ENCODE measurements around the gene BLOC1S1.

Gene BLOC1S1

DNA sequence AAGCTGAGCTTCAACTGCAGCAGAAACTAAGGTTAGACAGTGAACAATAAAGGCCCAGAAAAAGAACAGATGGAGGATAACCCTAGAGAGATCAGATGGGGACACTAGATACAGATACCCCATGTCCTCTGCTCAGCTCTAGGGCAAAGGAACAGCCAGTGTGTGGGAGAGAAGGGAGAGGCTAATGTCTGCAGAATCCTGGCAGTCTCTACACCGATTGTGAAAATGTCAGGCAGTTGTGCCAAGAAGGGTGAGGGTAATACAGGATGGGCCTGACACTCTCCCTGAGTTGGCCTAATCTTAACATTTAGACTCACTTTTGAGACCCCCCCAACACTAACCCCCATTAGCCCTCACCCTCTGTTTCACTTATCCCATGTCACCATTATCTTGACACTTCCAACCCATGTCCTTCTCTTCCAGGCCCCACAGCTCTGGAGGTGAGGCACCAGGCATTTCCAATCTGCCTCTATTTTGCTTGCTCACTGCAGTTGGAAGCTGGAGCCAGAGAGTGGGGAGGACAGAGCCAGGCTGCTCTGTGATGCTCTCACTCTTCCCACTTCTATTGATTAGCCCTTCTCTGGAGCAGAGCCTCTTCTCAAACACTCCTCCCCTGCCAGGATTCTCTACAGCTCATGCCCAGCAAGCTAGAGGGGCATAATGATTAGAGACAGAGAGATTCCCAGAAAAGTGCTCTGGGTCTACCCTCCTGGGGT lies 3.0 kb upstream of the BLOC1S1 start:
- FAIRE-seq: no peak

- FAIRE-seq: no peak
These were observed 2.1 kb upstream of the BLOC1S1 start for GRCh38 chr12:55713721-55714120.

DNA sequence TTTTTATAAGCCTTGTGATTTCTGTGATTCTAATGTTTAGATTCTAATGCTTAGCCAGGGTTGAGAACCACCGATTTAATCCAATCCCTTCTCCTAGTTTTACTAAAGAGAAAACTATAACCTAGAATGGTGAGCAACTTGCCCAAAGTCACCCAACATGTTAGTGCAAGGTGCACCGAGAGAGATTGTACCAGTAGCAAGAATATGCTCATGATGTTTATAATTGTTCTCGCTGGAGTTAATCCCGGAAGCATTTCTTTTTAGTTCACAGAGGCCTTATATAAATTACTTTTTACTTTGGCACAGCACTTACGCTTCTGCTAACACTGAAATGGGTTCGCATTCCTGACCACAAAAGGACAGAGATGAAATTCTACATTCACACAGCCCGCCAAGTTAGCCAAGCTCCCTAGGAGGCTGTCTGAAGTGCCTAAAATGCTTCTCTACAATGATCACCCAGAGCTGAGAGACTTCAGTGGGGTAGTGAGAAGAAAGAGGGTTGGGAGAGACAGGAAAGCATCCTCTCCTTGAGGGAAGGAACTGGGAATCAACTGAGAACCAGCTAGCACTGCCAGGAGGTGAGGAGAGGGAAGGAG lies 579 bp upstream of the BLOC1S1 start:
- FAIRE-seq: no peak

DNA sequence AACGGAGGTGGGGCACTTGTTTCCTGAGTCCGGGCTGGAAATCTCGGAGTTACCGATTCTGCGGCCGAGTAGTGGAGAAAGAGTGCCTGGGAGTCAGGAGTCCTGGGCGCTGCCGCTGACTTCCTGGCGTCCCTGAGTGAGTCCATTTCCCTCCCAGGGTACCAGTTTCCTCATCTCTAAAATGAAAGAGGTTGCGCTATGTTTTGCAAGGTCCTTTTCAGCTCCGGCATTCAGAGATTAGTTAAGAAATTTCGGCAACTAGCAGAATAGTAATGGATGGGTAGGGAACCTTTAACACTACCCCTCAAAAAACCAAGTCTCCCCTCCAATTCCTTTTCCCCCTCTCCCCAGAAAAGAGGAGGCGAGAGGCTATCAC lies 724 bp downstream of the BLOC1S1 start:
- FAIRE-seq: no peak

GRCh38 chr12:55717011-55718007 lies 1.5 kb downstream of the BLOC1S1 start:
- FAIRE-seq: no peak

DNA sequence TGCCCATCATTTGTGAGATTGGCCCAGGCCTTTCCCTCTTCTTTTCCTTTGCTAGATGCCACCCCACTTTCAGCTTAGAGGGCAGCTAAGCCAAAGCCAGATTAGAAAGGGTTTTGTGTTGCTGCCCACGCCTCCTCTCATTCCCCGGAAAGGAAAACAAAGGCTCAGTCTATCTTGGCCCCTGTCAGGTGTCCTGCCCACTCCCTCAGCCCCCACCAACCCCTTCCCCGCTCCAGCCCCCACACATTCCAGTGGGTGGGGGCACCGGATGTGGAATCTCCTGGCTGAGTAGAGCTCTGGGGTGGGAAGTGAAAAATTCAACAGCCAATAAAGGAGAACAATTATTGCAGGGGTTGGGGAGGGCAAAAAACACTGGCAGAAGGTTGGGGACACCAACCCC lies 2.2 kb downstream of the BLOC1S1 start:
- no peak for FAIRE-seq

DNA sequence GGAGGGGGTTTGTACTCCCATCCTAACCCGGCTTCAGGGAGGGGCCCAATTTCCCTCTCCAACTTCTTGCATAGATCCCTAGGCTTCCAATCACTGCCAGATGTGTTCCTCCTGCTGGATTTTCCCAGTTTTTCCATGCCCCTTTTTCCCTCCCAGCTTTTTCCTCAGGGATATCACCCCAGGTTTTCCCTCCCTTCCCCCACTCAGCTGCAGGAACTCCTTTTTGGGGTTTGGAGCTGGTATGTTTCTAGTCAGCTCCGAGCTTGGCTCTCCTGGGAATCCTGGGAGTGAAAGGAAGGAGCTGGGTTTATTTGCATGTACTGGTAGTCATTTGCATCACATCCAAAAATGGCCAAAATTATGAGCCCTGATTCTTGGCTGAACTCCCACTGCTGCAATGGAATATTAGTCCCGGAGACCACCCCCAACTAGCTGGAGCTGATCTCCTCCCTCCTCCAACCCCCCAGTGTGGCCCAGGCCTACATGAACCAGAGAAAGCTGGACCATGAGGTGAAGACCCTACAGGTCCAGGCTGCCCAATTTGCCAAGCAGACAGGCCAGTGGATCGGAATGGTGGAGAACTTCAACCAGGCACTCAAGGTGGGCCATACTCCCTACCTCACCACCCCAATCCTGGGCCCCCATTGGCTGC lies 2.9 kb downstream of the BLOC1S1 start:
- no peak for FAIRE-seq

DNA sequence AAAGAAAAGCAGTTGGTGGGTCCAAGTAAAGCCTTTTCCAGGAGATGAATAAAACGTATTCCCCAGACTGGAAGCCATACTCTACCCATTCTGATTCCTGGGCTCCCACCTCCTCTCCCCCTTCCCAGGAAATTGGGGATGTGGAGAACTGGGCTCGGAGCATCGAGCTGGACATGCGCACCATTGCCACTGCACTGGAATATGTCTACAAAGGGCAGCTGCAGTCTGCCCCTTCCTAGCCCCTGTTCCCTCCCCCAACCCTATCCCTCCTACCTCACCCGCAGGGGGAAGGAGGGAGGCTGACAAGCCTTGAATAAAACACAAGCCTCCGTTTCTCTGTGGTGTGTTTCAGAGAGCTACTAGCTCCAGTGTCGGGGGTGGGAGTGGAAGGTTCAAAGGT lies 3.5 kb downstream of the BLOC1S1 start:
- no peak for FAIRE-seq

GRCh38 chr12:55720071-55720564 lies 4.3 kb downstream of the BLOC1S1 start, which contains the start of gene RDH5:
Gene RDH5, plus strand, starts transcription at chr12:55720393. Its CDS starts 792 bp downstream, at chr12:55721185.
- no peak for FAIRE-seq

GRCh38 chr12:55720894-55721444 lies 5.1 kb downstream of the BLOC1S1 start:
- FAIRE-seq: no peak

- FAIRE-seq: no peak
These were observed 5.9 kb downstream of the BLOC1S1 start for GRCh38 chr12:55721601-55722213.

GRCh38 chr12:55722948-55723347 lies 7.1 kb downstream of the BLOC1S1 start:
- no peak for FAIRE-seq

- FAIRE-seq: no peak
These were observed 7.8 kb downstream of the BLOC1S1 start for GRCh38 chr12:55723516-55724225.

DNA sequence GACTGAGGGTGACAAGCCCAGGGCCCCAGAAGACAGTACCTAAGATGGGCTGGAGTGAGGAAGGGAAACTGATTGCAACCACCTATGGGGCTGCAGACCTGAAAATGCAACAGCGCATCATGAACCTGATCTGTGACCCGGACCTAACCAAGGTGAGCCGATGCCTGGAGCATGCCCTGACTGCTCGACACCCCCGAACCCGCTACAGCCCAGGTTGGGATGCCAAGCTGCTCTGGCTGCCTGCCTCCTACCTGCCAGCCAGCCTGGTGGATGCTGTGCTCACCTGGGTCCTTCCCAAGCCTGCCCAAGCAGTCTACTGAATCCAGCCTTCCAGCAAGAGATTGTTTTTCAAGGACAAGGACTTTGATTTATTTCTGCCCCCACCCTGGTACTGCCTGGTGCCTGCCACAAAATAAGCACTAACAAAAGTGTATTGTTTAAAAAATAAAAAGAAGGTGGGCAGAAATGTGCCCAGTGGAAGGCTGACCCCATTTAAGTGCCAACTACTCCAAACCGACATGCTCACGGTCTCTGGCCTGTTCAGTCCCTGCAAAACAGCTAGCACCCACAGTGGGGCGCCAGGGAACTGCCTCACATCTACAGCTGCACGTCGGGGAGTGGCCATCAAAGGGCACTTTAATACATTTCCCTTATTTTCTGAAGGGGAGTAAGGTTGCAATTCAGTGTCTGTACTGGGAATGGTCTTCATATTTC lies 8.5 kb downstream of the BLOC1S1 start:
- FAIRE-seq: no peak

- FAIRE-seq: no peak
These were observed 9.1 kb downstream of the BLOC1S1 start for GRCh38 chr12:55724940-55725309.

- no peak for FAIRE-seq
These were observed 9.7 kb downstream of the BLOC1S1 start for GRCh38 chr12:55725556-55725955.

GRCh38 chr12:55726971-55727370 lies 11.1 kb downstream of the BLOC1S1 start:
- no peak for FAIRE-seq

- FAIRE-seq: no peak
These were observed 11.9 kb downstream of the BLOC1S1 start for GRCh38 chr12:55727643-55728185.

GRCh38 chr12:55728186-55728938 lies 12.5 kb downstream of the BLOC1S1 start:
- FAIRE-seq: no peak
